HepG2 (cell line): Measurements from ENCODE around the gene TIRAP. TPM values are rescaled to one million over a fixed set of nuclear protein-coding genes. Genes with fewer than 3 reads are reported as not detected.

Experiments used
- ATAC-seq: fragments of 200-7000 bp; cut with Tn5 transposase; 3 replicates; pipeline ENCODE4 v1.9.1; 2020; ENCODE audit warnings: mild to moderate bottlenecking, moderate library complexity
- BruUV-seq: library from RNA; stranded (reverse); fragments of 400-500 nt; replicated peaks from 2 replicates; lab custom pipeline; 2021; lab: Mats Ljungman, UMichigan
- CTCF ChIA-PET: fragments of 300-600 bp; formaldehyde crosslinking; extraction: SDS; loops from one replicate; lab custom pipeline; 2021; ENCODE audit warnings: low total read pairs, inconsistent platforms, low intra/inter-chr PET ratio; lab: Yijun Ruan, JAX
- POLR2A ChIA-PET: fragments of 350-600 bp; sonication (Branson Sonifier 250); formaldehyde crosslinking; loops from one replicate; lab custom pipeline; 2020; ENCODE audit warnings: antibody characterized with exemption, inconsistent platforms; lab: Yijun Ruan, JAX
- DNase-seq: peaks from one replicate; pipeline ENCODE4 v3.0.0-alpha.2; 2015; ENCODE audit warnings: low spot score
- FAIRE-seq: peaks from 3 replicates; lab custom pipeline; 2011; peaks lifted over from hg19 to GRCh38; lab: Jason Lieb, UNC
- H2AFZ ChIP-seq: one replicate; pipeline ENCODE4 v1.6.1; 2011; ENCODE audit warnings: low read length, inconsistent platforms
- H3K27ac ChIP-seq: fragments of 300-600 bp; 3 replicates; pipeline ENCODE4 v1.8.0; 2011; ENCODE audit warnings: mixed run types, mild to moderate bottlenecking, mixed read lengths, low read length, inconsistent platforms; ENCODE audit not compliant: insufficient read depth; ENCODE audit errors: extremely low read length
- H3K27me3 ChIP-seq, 2 experiments: fragments of 200-600 bp in 1 of 2; 2 replicates in 1 of 2; 3 replicates in 1 of 2; pipeline versions ENCODE4 v1.6.0 to v1.8.0; 2011; ENCODE audit warnings: low read length in 2 of 2, mild to moderate bottlenecking in 2 of 2, moderate library complexity in 2 of 2, inconsistent platforms in 1 of 2; ENCODE audit not compliant: insufficient read depth in 2 of 2, control insufficient read depth in 1 of 2
- H3K36me3 ChIP-seq, 2 experiments: fragments of 200-600 bp in 1 of 2; replicated peaks in 1 of 2; 2 replicates in 1 of 2; 3 replicates in 1 of 2; pipeline versions ENCODE4 v1.5.1 to v1.8.0; 2011; ENCODE audit warnings: low read length in 2 of 2, inconsistent platforms in 1 of 2; ENCODE audit not compliant: insufficient read depth in 2 of 2, control insufficient read depth in 1 of 2
- H3K4me1 ChIP-seq: 2 replicates; pipeline ENCODE4 v1.5.1; 2012; ENCODE audit warnings: low read length, inconsistent platforms; ENCODE audit not compliant: insufficient read depth
- H3K4me2 ChIP-seq: 2 replicates; pipeline ENCODE4 v1.6.0; 2011; ENCODE audit warnings: low read depth, low read length, inconsistent platforms
- H3K4me3 ChIP-seq, 3 experiments: fragments of 200-600 bp in 1 of 3; sonication (generic), shearing (Covaris generic) in 1 of 3; replicated peaks in 1 of 3; 2 replicates each; pipeline ENCODE4 v1.5.1; 2011 to 2016; ENCODE audit warnings: low read length in 3 of 3, inconsistent platforms in 2 of 3, low read depth in 2 of 3, mild to moderate bottlenecking in 2 of 3, control low read depth in 1 of 3, mixed read lengths in 1 of 3; ENCODE audit not compliant: insufficient read depth in 1 of 3
- H3K79me2 ChIP-seq: one replicate; pipeline ENCODE4 v1.6.1; 2011; ENCODE audit warnings: low read length, inconsistent platforms; ENCODE audit not compliant: insufficient read depth
- H3K9ac ChIP-seq: 2 replicates; pipeline ENCODE4 v1.6.0; 2011; ENCODE audit warnings: mild to moderate bottlenecking, low read depth, low read length, inconsistent platforms; ENCODE audit not compliant: insufficient read depth
- H3K9me3 ChIP-seq: 2 replicates; pipeline ENCODE4 v1.5.1; 2012; ENCODE audit warnings: mild to moderate bottlenecking, low read length
- H4K20me1 ChIP-seq: 2 replicates; pipeline ENCODE4 v1.6.0; 2011; ENCODE audit warnings: inconsistent platforms, mild to moderate bottlenecking, low read length, moderate library complexity; ENCODE audit not compliant: insufficient read depth
- ARNT2 ChIP-seq: sonication (generic); formaldehyde crosslinking; IDR thresholded peaks from 2 replicates; pipeline ENCODE4 v1.8.0; 2022; ENCODE audit warnings: mild to moderate bottlenecking, low read depth, missing genetic modification reagents, moderate library complexity
- ATAD3A ChIP-seq: sonication (generic); formaldehyde crosslinking; IDR thresholded peaks from 2 replicates; pipeline ENCODE4 v1.4.0; 2020; ENCODE audit warnings: missing genetic modification reagents
- ATF1 ChIP-seq: IDR thresholded peaks from 2 replicates; pipeline ENCODE4 v1.6.1; 2016; ENCODE audit warnings: mild to moderate bottlenecking, control low read depth
- CBX5 ChIP-seq: sonication (generic); formaldehyde crosslinking; IDR thresholded peaks from 2 replicates; pipeline ENCODE4 v1.4.0; 2020; ENCODE audit warnings: missing genetic modification reagents, borderline replicate concordance
- NR2F1 ChIP-seq, 2 experiments: fragments of 450-650 bp in 1 of 2; formaldehyde crosslinking in 1 of 2; IDR thresholded peaks; 2 replicates each; pipeline versions ENCODE4 v1.5.0 to v1.6.1; 2016 to 2020; ENCODE audit warnings: mild to moderate bottlenecking in 1 of 2, missing compliant biosample characterization in 1 of 2, missing genetic modification reagents in 1 of 2, moderate library complexity in 1 of 2
- PCBP2 ChIP-seq: fragments of 200-400 bp; formaldehyde crosslinking; optimal IDR thresholded peaks from 2 replicates; pipeline ENCODE3; 2018; ENCODE audit warnings: low read length, low read depth; ENCODE audit not compliant: poor library complexity, severe bottlenecking
- SMARCC2 ChIP-seq: fragments of 450-650 bp; IDR thresholded peaks from 2 replicates; pipeline ENCODE4 v1.6.1; 2017; ENCODE audit warnings: antibody characterized with exemption, mild to moderate bottlenecking
- ZNF343 ChIP-seq: sonication (generic); formaldehyde crosslinking; IDR thresholded peaks from 2 replicates; pipeline ENCODE4 v1.4.0; 2020; ENCODE audit warnings: mild to moderate bottlenecking, missing genetic modification reagents
- ZNF660 ChIP-seq: sonication (generic); formaldehyde crosslinking; IDR thresholded peaks from 2 replicates; pipeline ENCODE4 v1.5.1; 2020; ENCODE audit warnings: mild to moderate bottlenecking, low read depth, missing genetic modification reagents, borderline replicate concordance
- ZSCAN22 ChIP-seq: sonication (generic); formaldehyde crosslinking; IDR thresholded peaks from 2 replicates; pipeline ENCODE4 v1.4.0; 2020; ENCODE audit warnings: mild to moderate bottlenecking, missing genetic modification reagents
- WGBS: methylation state at CpG from one replicate; pipeline ENCODE4 v1.1.6; 2017; ENCODE audit warnings: low lambda C conversion rate; 5-methylcytosine and 5-hydroxymethylcytosine counted together
- in situ Hi-C: cut with HindIII; loops from 2 replicates; pipeline ENCODE4 v1.10.0; 2017; ENCODE audit warnings: low pct_unique_long_range_greater_than_20kb; ENCODE audit not compliant: extremely low pct_ligation_motif_present
- intact Hi-C: fragments of 100-400 bp; cut with micrococcal nuclease; formaldehyde crosslinking; loops from one replicate; pipeline ENCODE4 v1.10.0; 2022; ENCODE audit not compliant: unreplicated experiment
- polyA plus RNA-seq, 8 experiments: library from polyadenylated mRNA; depleted of rRNA in 3 of 8; stranded (reverse) in 7 of 8; unstranded in 1 of 8; fragments of >200 nt; fragmentation: Illumina TruSeq in 4 of 8; extraction: Trizol in 4 of 8; gene quantifications; 2 replicates each; pipeline versions ENCODE4 v1.2.1 to v1.2.3, GENCODE V29; 2011 to 2016; ENCODE audit warnings: low read depth in 4 of 8, missing spikeins in 1 of 8, mixed read lengths in 1 of 8; ENCODE audit not compliant: insufficient read depth in 1 of 8
- total RNA-seq, 5 experiments: library from RNA; depleted of rRNA; stranded (reverse); fragments of >200 nt; fragmentation: Illumina TruSeq; extraction: Trizol; gene quantifications; 2 replicates each; pipeline ENCODE4 v1.2.3, GENCODE V29; 2016; ENCODE audit warnings: low read depth in 1 of 5
- TF ChIP-seq, protein P1 (sequence below): sonication (generic); formaldehyde crosslinking; IDR thresholded peaks from 2 replicates; pipeline ENCODE4 v1.8.1; 2023; ENCODE audit warnings: mild to moderate bottlenecking, moderate library complexity, missing genetic modification reagents
- TF ChIP-seq, protein P2 (sequence below): sonication (generic); formaldehyde crosslinking; conservative IDR thresholded peaks from 2 replicates; pipeline ENCODE4 v1.4.0; 2020; ENCODE audit warnings: missing genetic modification reagents
- TF ChIP-seq, protein P3 (sequence below): sonication (generic); formaldehyde crosslinking; conservative IDR thresholded peaks from 2 replicates; pipeline ENCODE4 v1.8.1; 2023; ENCODE audit warnings: missing genetic modification reagents
- TF ChIP-seq, protein P4 (sequence below): fragments of 450-650 bp; IDR thresholded peaks from 2 replicates; pipeline ENCODE4 v1.6.1; 2017; ENCODE audit warnings: mild to moderate bottlenecking
- TF ChIP-seq, protein P5 (sequence below): sonication (generic); formaldehyde crosslinking; IDR thresholded peaks from 2 replicates; pipeline ENCODE4 v1.4.0; 2020; ENCODE audit warnings: missing genetic modification reagents

The TIRAP gene
- total and polyA plus RNA-seq, 2 of the 13 experiments (the other 11 are each of a cell fraction or from before 2014, with no cell fraction given), result 5.4 to 5.7 TPM

DNA sequence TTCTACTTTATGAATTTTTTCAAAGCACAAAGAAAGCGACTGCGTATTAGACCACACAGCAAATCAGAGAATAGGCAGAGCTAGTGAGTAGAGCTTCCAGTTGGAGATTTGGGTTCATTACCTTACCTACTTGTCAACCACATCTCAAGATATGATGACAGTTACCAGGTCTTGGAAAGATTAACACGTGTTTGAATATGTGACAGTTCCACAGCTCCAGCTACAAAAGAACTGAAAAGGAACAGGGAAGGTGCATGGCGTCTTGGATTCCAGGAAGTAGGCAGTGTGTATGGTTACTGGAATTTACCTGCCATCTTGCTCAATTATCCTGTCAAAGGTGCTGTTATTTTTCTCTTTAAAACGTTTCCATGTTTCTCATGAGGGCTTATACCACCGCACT lies 5.3 kb downstream of the TIRAP start (continued):
- no peak for TF ChIP-seq CBX5
- TF ChIP-seq, all 625 proteins: peak for 0

DNA sequence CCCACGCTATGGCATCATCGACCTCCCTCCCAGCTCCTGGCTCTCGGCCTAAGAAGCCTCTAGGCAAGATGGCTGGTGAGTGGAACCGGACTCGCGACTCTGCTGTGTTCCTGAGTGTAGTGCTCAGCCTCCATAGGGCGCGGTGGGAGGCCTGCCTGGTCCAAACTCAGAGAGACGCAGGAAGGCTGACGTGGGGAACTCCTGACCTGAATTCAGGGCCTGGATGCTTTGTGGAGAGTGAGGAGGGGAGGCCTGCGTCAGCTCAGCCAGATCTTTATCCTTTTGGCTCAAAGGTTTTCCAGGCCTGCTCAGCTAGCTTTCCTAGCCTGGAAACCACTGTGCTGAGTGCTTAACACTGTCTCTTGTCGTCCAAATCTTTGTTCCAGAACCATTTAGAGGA lies 8.0 kb downstream of the TIRAP start:
- Histone ChIP-seq H3K36me3 (peaks cover 17 to 29% of the 10 kb centered on the region in 2 experiments; a peak in 4 of 5 replicates), H4K20me1 (no peaks in the 10 kb centered on the region), H3K4me3 (no peak overlapping the region), H3K4me2 (no peak overlapping the region), H3K27ac (no peak overlapping the region), H2AFZ (no peak overlapping the region), H3K4me1 (no peaks in the 10 kb centered on the region), H3K9ac (no peak overlapping the region), H3K9me3 (no peaks in the 10 kb centered on the region), H3K27me3 (no peaks in the 10 kb centered on the region), H3K79me2 (no peaks in the 10 kb centered on the region)
- in situ Hi-C loops, result no loop called here
- ChIA-PET POLR2A (no interaction called here), CTCF (no interaction called here)
- 95% methylated on average over 11 of the region's 12 CpGs for WGBS
- no TSS peak for BruUV-seq
- intact Hi-C loops, result no loop called here
- DNase-seq (no peak), ATAC-seq (no peak), FAIRE-seq (no peak)
- TF ChIP-seq ZSCAN22 (no peak), SMARCC2 (no peak), NR2F1 (CRISPR knock-in tag; IDR thresholded peaks at IDR 0.05) (no peak), ATF1 (no peak), PCBP2 (no peak), ARNT2 (no peak), ATAD3A (no peak), ZNF343 (CRISPR knock-in tag) (no peak), ZNF660 (no peak)
- TF ChIP-seq, protein P1, sequence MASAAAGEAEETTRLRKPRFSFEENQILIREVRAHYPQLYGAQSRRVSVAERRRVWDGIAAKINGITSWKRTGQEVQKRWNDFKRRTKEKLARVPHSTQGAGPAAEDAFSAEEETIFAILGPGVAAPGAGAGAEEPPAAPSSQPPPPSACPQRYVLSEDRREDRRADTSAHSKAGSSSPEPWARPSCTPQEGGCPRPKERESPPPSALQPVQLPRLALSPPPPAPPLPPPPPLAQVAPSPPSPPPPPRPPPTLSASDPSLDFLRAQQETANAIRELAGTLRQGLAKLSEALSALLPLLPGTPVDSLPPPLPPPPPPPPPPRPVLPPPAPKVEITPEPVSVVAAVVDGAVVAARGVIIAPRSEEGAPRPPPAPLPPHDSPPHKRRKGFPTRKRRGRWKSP (CRISPR knock-in tag), result no peak
- TF ChIP-seq, protein P2, sequence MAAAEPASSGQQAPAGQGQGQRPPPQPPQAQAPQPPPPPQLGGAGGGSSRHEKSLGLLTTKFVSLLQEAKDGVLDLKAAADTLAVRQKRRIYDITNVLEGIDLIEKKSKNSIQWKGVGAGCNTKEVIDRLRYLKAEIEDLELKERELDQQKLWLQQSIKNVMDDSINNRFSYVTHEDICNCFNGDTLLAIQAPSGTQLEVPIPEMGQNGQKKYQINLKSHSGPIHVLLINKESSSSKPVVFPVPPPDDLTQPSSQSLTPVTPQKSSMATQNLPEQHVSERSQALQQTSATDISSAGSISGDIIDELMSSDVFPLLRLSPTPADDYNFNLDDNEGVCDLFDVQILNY (CRISPR knock-in tag), result no peak
- TF ChIP-seq, protein P3, sequence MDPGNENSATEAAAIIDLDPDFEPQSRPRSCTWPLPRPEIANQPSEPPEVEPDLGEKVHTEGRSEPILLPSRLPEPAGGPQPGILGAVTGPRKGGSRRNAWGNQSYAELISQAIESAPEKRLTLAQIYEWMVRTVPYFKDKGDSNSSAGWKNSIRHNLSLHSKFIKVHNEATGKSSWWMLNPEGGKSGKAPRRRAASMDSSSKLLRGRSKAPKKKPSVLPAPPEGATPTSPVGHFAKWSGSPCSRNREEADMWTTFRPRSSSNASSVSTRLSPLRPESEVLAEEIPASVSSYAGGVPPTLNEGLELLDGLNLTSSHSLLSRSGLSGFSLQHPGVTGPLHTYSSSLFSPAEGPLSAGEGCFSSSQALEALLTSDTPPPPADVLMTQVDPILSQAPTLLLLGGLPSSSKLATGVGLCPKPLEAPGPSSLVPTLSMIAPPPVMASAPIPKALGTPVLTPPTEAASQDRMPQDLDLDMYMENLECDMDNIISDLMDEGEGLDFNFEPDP (CRISPR knock-in tag), result no peak
- TF ChIP-seq, protein P4, sequence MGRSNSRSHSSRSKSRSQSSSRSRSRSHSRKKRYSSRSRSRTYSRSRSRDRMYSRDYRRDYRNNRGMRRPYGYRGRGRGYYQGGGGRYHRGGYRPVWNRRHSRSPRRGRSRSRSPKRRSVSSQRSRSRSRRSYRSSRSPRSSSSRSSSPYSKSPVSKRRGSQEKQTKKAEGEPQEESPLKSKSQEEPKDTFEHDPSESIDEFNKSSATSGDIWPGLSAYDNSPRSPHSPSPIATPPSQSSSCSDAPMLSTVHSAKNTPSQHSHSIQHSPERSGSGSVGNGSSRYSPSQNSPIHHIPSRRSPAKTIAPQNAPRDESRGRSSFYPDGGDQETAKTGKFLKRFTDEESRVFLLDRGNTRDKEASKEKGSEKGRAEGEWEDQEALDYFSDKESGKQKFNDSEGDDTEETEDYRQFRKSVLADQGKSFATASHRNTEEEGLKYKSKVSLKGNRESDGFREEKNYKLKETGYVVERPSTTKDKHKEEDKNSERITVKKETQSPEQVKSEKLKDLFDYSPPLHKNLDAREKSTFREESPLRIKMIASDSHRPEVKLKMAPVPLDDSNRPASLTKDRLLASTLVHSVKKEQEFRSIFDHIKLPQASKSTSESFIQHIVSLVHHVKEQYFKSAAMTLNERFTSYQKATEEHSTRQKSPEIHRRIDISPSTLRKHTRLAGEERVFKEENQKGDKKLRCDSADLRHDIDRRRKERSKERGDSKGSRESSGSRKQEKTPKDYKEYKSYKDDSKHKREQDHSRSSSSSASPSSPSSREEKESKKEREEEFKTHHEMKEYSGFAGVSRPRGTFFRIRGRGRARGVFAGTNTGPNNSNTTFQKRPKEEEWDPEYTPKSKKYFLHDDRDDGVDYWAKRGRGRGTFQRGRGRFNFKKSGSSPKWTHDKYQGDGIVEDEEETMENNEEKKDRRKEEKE, result no peak
- TF ChIP-seq, protein P5, sequence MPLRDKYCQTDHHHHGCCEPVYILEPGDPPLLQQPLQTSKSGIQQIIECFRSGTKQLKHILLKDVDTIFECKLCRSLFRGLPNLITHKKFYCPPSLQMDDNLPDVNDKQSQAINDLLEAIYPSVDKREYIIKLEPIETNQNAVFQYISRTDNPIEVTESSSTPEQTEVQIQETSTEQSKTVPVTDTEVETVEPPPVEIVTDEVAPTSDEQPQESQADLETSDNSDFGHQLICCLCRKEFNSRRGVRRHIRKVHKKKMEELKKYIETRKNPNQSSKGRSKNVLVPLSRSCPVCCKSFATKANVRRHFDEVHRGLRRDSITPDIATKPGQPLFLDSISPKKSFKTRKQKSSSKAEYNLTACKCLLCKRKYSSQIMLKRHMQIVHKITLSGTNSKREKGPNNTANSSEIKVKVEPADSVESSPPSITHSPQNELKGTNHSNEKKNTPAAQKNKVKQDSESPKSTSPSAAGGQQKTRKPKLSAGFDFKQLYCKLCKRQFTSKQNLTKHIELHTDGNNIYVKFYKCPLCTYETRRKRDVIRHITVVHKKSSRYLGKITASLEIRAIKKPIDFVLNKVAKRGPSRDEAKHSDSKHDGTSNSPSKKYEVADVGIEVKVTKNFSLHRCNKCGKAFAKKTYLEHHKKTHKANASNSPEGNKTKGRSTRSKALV (CRISPR knock-in tag), result no peak
